GM19023 (cell line): ENCODE results near the gene GGT7.

Source experiments
- ATAC-seq: cut with Tn5 transposase; IDR thresholded peaks from one replicate; pipeline ENCODE4 v1.9.1; 2021; ENCODE audit warnings: mild to moderate bottlenecking, moderate library complexity; ENCODE audit not compliant: unreplicated experiment

GGT7 gene

DNA sequence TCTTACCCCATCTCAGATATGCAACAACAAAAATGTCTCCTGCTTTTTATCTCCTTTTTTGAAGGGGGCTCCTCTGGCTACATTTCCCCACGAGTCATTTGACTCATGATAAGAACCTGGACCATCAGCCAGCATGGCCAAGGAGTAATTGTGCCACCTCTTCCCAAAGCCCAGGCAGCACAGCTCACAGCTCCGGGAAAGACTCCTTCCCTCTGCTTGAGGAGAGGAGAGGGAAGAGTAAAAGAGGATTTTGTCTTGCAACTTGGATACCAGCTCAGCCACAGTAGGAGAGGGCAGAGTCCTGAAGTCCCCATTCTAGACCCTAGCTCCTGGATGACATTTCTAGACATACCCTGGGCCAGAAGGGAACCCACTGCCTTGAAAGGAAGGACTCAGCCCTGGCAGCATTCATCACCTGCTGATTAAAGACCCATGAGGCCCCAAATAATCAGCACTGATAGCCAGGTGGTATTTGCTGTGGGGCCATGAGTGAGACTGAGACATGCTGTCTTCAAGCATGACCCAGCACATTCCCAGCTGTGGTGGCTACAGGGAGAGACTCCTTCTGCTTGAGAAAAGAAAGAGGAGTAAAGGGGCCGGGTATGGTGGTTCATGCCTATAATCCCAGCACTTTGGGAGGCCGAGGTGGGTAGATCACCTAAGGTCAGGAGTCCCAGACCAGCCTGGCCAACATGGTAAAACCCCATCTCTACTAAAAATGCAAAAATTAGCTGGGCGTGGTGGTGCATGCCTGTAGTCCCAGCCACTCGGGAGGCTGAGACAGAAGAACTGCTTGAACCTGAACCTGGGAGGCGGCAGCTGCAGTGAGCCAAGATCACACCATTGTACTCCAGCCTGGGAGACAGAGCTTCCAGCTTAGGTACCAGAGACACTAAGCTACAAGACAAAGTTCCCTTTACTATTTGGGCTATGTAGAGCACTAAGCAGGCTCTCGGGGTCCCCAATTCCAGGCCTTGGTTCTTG lies 75.4 kb downstream of the GGT7 start:
- no peak for ATAC-seq
